Measurements from ENCODE around the gene REEP5. TPM values are rescaled to one million over a fixed set of nuclear protein-coding genes. Genes with fewer than 3 reads are reported as not detected.

Gene REEP5
- total RNA-seq, 1 experiment from 2014 or later = 49.6 TPM

DNA sequence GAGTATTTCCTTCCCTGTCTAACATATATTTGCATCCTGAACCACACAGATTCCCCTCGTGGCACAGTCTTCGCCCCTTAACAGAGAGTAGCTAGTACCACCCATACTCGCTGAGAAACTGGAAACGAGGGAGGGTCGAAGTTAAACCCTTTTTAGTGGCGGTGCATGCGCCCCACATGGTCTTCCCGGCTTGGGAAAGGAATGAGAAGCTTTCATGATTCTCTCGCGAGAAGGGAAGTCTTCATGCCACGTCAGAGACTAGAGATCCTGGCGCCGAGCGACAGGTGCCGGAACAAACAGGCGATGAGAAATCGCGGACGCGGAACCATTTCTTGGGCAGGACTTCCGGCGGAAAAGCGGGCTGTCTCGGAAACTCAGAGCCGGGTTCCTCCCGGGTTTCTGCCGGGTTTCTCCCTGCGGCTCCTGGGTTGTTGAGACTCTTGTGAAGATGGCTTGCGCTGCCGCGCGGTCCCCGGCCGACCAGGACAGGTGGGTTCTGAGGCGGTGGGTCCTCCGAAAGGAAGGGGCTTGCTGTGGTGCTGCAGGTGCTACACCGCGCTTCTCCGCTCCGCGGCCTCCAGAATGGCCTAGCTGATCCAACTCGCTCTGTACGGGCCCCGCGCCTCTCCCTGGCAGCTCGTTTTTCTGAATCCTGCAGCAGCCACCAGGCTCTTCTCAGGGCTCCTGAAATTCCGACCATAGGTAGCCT, 60.9 kb downstream of the REEP5 start, which contains the start of gene SRP19 (continued):
- TF ChIP-seq, protein P1, sequence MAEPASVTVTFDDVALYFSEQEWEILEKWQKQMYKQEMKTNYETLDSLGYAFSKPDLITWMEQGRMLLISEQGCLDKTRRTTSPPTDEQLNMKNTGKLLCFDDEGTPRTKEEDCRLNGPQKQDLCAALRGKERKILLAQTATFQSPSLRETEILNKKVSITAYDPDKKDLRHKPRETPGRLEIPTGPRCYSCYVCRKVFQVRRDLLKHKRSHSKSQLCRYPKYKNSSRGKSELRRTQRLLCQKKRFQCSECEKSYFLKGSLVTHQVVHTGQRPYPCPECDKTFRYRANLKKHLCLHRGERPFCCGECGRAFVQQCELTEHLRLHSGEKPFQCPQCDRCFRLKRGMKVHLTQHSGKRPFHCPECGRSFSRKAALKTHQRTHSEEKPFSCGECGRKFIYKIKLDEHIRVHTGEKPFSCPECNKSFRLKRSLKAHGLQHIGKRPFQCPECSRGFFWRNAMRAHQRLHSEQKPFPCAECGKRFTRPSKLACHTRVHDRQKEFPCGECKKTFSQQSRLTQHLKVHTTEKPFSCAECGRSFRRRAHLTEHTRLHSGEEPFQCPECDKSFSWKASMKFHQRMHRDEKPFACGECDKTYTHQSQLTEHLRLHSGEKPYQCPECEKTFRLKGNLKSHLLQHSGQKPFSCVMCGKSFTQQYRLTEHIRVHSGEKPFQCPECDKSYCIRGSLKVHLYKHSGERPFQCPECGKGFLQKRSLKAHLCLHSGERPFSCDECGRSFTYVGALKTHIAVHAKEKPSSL (CRISPR knock-in tag; conservative IDR thresholded peaks at IDR 0.05) = no peak
- no peak for TF ChIP-seq GTF2I (CRISPR knock-in tag; conservative IDR thresholded peaks at IDR 0.05)
- peak; percentile 88 for TF ChIP-seq SMAD3 (CRISPR knock-in tag; IDR thresholded peaks at IDR 0.05; ENCODE audit: borderline replicate concordance)
- TF ChIP-seq ATF1 (CRISPR knock-in tag; IDR thresholded peaks at IDR 0.05) = 0 out of 2 replicates have a peak, but pooled peaks have one; percentile 21
- TF ChIP-seq ZNF232 (CRISPR knock-in tag; IDR thresholded peaks at IDR 0.05) = peak; percentile 88; the same call in 1 of the 2 replicates
- TF ChIP-seq, protein P2, sequence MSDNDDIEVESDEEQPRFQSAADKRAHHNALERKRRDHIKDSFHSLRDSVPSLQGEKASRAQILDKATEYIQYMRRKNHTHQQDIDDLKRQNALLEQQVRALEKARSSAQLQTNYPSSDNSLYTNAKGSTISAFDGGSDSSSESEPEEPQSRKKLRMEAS (CRISPR knock-in tag; IDR thresholded peaks at IDR 0.05) = peak; percentile 99
- 0 out of 2 replicates have a peak, but pooled peaks have one; percentile 44 for TF ChIP-seq RELA (CRISPR knock-in tag; IDR thresholded peaks at IDR 0.05; ENCODE audit: borderline replicate concordance)
- TF ChIP-seq, protein P3, sequence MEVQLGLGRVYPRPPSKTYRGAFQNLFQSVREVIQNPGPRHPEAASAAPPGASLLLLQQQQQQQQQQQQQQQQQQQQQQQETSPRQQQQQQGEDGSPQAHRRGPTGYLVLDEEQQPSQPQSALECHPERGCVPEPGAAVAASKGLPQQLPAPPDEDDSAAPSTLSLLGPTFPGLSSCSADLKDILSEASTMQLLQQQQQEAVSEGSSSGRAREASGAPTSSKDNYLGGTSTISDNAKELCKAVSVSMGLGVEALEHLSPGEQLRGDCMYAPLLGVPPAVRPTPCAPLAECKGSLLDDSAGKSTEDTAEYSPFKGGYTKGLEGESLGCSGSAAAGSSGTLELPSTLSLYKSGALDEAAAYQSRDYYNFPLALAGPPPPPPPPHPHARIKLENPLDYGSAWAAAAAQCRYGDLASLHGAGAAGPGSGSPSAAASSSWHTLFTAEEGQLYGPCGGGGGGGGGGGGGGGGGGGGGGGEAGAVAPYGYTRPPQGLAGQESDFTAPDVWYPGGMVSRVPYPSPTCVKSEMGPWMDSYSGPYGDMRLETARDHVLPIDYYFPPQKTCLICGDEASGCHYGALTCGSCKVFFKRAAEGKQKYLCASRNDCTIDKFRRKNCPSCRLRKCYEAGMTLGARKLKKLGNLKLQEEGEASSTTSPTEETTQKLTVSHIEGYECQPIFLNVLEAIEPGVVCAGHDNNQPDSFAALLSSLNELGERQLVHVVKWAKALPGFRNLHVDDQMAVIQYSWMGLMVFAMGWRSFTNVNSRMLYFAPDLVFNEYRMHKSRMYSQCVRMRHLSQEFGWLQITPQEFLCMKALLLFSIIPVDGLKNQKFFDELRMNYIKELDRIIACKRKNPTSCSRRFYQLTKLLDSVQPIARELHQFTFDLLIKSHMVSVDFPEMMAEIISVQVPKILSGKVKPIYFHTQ (CRISPR knock-in tag; IDR thresholded peaks at IDR 0.05) = no peak
- peak; percentile 92 for TF ChIP-seq TP53 (CRISPR knock-in tag; IDR thresholded peaks at IDR 0.05)
- TF ChIP-seq, protein P4, sequence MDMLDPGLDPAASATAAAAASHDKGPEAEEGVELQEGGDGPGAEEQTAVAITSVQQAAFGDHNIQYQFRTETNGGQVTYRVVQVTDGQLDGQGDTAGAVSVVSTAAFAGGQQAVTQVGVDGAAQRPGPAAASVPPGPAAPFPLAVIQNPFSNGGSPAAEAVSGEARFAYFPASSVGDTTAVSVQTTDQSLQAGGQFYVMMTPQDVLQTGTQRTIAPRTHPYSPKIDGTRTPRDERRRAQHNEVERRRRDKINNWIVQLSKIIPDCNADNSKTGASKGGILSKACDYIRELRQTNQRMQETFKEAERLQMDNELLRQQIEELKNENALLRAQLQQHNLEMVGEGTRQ (CRISPR knock-in tag; IDR thresholded peaks at IDR 0.05) = peak; percentile 20; the same call in 1 of the 2 replicates
- TF ChIP-seq, protein P5, sequence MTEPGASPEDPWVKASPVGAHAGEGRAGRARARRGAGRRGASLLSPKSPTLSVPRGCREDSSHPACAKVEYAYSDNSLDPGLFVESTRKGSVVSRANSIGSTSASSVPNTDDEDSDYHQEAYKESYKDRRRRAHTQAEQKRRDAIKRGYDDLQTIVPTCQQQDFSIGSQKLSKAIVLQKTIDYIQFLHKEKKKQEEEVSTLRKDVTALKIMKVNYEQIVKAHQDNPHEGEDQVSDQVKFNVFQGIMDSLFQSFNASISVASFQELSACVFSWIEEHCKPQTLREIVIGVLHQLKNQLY (CRISPR knock-in tag; IDR thresholded peaks at IDR 0.05) = no peak
- peak; percentile 63 for TF ChIP-seq NFYB (CRISPR knock-in tag; conservative IDR thresholded peaks at IDR 0.05; ENCODE audit: low read depth)
- TF ChIP-seq, protein P6, sequence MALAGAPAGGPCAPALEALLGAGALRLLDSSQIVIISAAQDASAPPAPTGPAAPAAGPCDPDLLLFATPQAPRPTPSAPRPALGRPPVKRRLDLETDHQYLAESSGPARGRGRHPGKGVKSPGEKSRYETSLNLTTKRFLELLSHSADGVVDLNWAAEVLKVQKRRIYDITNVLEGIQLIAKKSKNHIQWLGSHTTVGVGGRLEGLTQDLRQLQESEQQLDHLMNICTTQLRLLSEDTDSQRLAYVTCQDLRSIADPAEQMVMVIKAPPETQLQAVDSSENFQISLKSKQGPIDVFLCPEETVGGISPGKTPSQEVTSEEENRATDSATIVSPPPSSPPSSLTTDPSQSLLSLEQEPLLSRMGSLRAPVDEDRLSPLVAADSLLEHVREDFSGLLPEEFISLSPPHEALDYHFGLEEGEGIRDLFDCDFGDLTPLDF (CRISPR knock-in tag; IDR thresholded peaks at IDR 0.05) = peak; percentile 94
- TF ChIP-seq CREM (CRISPR knock-in tag; IDR thresholded peaks at IDR 0.05) = peak; percentile 80
- TF ChIP-seq TEAD1 (CRISPR knock-in tag; IDR thresholded peaks at IDR 0.05) = peak; percentile 97
- TF ChIP-seq ZNF317 (CRISPR knock-in tag; IDR thresholded peaks at IDR 0.05; ENCODE audit: borderline replicate concordance, low read depth) = 0 out of 2 replicates have a peak, but pooled peaks have one; percentile 6
- TF ChIP-seq NFE2L1 (CRISPR knock-in tag; IDR thresholded peaks at IDR 0.05) = peak; percentile 50
- TF ChIP-seq, protein P7, sequence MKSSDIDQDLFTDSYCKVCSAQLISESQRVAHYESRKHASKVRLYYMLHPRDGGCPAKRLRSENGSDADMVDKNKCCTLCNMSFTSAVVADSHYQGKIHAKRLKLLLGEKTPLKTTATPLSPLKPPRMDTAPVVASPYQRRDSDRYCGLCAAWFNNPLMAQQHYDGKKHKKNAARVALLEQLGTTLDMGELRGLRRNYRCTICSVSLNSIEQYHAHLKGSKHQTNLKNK (CRISPR knock-in tag; IDR thresholded peaks at IDR 0.05) = no peak
- TF ChIP-seq MYBL2 (CRISPR knock-in tag; IDR thresholded peaks at IDR 0.05) = peak; percentile 31; the same call in 1 of the 2 replicates
- no peak for TF ChIP-seq OVOL2 (CRISPR knock-in tag; IDR thresholded peaks at IDR 0.05; ENCODE audit: borderline replicate concordance)
- TF ChIP-seq ZNF671 (CRISPR knock-in tag; IDR thresholded peaks at IDR 0.05) = no peak; the same call in 1 of the 2 replicates
- TF ChIP-seq NR1H2 (CRISPR knock-in tag; IDR thresholded peaks at IDR 0.05) = 0 out of 2 replicates have a peak, but pooled peaks have one; percentile 64
- TF ChIP-seq, protein P8, sequence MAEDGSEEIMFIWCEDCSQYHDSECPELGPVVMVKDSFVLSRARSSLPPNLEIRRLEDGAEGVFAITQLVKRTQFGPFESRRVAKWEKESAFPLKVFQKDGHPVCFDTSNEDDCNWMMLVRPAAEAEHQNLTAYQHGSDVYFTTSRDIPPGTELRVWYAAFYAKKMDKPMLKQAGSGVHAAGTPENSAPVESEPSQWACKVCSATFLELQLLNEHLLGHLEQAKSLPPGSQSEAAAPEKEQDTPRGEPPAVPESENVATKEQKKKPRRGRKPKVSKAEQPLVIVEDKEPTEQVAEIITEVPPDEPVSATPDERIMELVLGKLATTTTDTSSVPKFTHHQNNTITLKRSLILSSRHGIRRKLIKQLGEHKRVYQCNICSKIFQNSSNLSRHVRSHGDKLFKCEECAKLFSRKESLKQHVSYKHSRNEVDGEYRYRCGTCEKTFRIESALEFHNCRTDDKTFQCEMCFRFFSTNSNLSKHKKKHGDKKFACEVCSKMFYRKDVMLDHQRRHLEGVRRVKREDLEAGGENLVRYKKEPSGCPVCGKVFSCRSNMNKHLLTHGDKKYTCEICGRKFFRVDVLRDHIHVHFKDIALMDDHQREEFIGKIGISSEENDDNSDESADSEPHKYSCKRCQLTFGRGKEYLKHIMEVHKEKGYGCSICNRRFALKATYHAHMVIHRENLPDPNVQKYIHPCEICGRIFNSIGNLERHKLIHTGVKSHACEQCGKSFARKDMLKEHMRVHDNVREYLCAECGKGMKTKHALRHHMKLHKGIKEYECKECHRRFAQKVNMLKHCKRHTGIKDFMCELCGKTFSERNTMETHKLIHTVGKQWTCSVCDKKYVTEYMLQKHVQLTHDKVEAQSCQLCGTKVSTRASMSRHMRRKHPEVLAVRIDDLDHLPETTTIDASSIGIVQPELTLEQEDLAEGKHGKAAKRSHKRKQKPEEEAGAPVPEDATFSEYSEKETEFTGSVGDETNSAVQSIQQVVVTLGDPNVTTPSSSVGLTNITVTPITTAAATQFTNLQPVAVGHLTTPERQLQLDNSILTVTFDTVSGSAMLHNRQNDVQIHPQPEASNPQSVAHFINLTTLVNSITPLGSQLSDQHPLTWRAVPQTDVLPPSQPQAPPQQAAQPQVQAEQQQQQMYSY (CRISPR knock-in tag; IDR thresholded peaks at IDR 0.05) = peak; percentile 65
- TF ChIP-seq, protein P9, sequence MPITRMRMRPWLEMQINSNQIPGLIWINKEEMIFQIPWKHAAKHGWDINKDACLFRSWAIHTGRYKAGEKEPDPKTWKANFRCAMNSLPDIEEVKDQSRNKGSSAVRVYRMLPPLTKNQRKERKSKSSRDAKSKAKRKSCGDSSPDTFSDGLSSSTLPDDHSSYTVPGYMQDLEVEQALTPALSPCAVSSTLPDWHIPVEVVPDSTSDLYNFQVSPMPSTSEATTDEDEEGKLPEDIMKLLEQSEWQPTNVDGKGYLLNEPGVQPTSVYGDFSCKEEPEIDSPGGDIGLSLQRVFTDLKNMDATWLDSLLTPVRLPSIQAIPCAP (CRISPR knock-in tag; IDR thresholded peaks at IDR 0.05) = peak; percentile 92

All from WTC11 (cell line).